MM.1S (cell line): ENCODE measurements around the gene ADD1.

Experiments used
- DNase-seq: peaks from one replicate; pipeline ENCODE4 v3.0.0-alpha.2; 2015
- H2AFZ ChIP-seq: fragments of 300-600 bp; sonication (generic); 2 replicates; pipeline ENCODE4 v1.6.0; 2016; ENCODE audit warnings: antibody characterized with exemption, low read length
- H3F3A ChIP-seq: fragments of 300-600 bp; sonication (generic); 2 replicates; pipeline ENCODE4 v1.6.1; 2016; ENCODE audit warnings: mild to moderate bottlenecking, antibody characterized with exemption, low read length, moderate library complexity, mixed read lengths; ENCODE audit not compliant: insufficient read depth
- H3K27ac ChIP-seq: fragments of 300-600 bp; sonication (generic); 2 replicates; pipeline ENCODE4 v1.5.1; 2016; ENCODE audit warnings: mild to moderate bottlenecking, low read length
- H3K27me3 ChIP-seq: fragments of 300-600 bp; sonication (generic); replicated peaks from 2 replicates; pipeline ENCODE4 v1.6.0; 2016; ENCODE audit warnings: low read length; ENCODE audit not compliant: insufficient read depth
- H3K36me3 ChIP-seq: fragments of 300-600 bp; sonication (generic); replicated peaks from 2 replicates; pipeline ENCODE4 v1.6.1; 2016; ENCODE audit warnings: mild to moderate bottlenecking, low read length, mixed read lengths; ENCODE audit not compliant: insufficient read depth
- H3K4me1 ChIP-seq: fragments of 300-600 bp; sonication (generic); 2 replicates; pipeline ENCODE4 v1.6.1; 2016; ENCODE audit warnings: low read length, mixed read lengths
- H3K4me2 ChIP-seq: fragments of 300-600 bp; sonication (generic); 2 replicates; pipeline ENCODE4 v1.6.0; 2016; ENCODE audit warnings: low read depth, low read length
- H3K4me3 ChIP-seq: fragments of 300-600 bp; sonication (generic); 2 replicates; pipeline ENCODE4 v1.5.1; 2016; ENCODE audit warnings: low read length, mixed read lengths
- H3K79me2 ChIP-seq: fragments of 300-600 bp; sonication (generic); 2 replicates; pipeline ENCODE4 v1.6.1; 2016; ENCODE audit warnings: mixed run types, low read length, mixed read lengths
- H3K9ac ChIP-seq: fragments of 300-600 bp; sonication (generic); 2 replicates; pipeline ENCODE4 v1.6.1; 2016; ENCODE audit warnings: low read length, mixed read lengths
- H3K9me2 ChIP-seq: fragments of 300-600 bp; sonication (generic); replicated peaks from 2 replicates; pipeline ENCODE4 v1.6.1; 2016; ENCODE audit warnings: mild to moderate bottlenecking, low read length, mixed read lengths; ENCODE audit not compliant: insufficient read depth
- H3K9me3 ChIP-seq: fragments of 300-600 bp; sonication (generic); replicated peaks from 2 replicates; pipeline ENCODE4 v1.6.1; 2016; ENCODE audit warnings: mild to moderate bottlenecking, low read length, mixed read lengths; ENCODE audit not compliant: insufficient read depth
- H4K20me1 ChIP-seq: fragments of 300-600 bp; sonication (generic); 2 replicates; pipeline ENCODE4 v1.6.1; 2016; ENCODE audit warnings: mild to moderate bottlenecking, low read length, moderate library complexity, mixed read lengths; ENCODE audit not compliant: insufficient read depth
- CTCF ChIP-seq: fragments of 300-600 bp; sonication (generic); IDR thresholded peaks from 2 replicates; pipeline ENCODE4 v1.5.1; 2016; ENCODE audit warnings: antibody characterized with exemption, low read length, mixed read lengths
- EZH2 ChIP-seq: fragments of 300-600 bp; sonication (generic); optimal IDR thresholded peaks from 2 replicates; pipeline ENCODE3; 2017; ENCODE audit warnings: low read depth, mild to moderate bottlenecking, antibody characterized with exemption, low read length, mixed read lengths
- EZH2phosphoT487 ChIP-seq: fragments of 300-600 bp; sonication (generic); IDR thresholded peaks from 2 replicates; pipeline ENCODE4 v1.6.1; 2018; ENCODE audit warnings: antibody characterized with exemption, low read length

The ADD1 gene

GRCh38 chr4:2831611-2832308, 11.9 kb upstream of the ADD1 start:
- H3K4me2 ChIP-seq, result no peak overlapping the region
- no peak overlapping the region for H3K9ac ChIP-seq

GRCh38 chr4:2832309-2832980, 11.2 kb upstream of the ADD1 start:
- H4K20me1 ChIP-seq, result no peaks in the 10 kb centered on the region
- TF ChIP-seq CTCF (no peak), EZH2 (no peak), EZH2phosphoT487 (no peak)
- no peaks in the 10 kb centered on the region for H3K9me2 ChIP-seq
- H3F3A ChIP-seq, result no peaks in the 10 kb centered on the region
- no peak overlapping the region for H2AFZ ChIP-seq
- no peaks in the 10 kb centered on the region for H3K4me1 ChIP-seq
- H3K36me3 ChIP-seq, result no peaks in the 10 kb centered on the region
- no peaks in the 10 kb centered on the region for H3K9me3 ChIP-seq
- H3K27me3 ChIP-seq, result no peaks in the 10 kb centered on the region
- no peak overlapping the region for H3K4me2 ChIP-seq
- no peak overlapping the region for H3K4me3 ChIP-seq
- H3K9ac ChIP-seq, result no peak overlapping the region
- no peak overlapping the region for H3K27ac ChIP-seq
- no peak for DNase-seq
- no peaks in the 10 kb centered on the region for H3K79me2 ChIP-seq

More at GRCh38 chr4:2831611-2832308, 11.9 kb upstream of the ADD1 start:
- H3K27ac ChIP-seq, result no peak overlapping the region
- no peaks in the 10 kb centered on the region for H3F3A ChIP-seq
- H3K4me3 ChIP-seq, result no peak overlapping the region
- H3K27me3 ChIP-seq, result no peaks in the 10 kb centered on the region
- DNase-seq, result no peak
- TF ChIP-seq EZH2phosphoT487 (no peak), EZH2 (no peak), CTCF (no peak)
- no peaks in the 10 kb centered on the region for H3K9me3 ChIP-seq
- H3K36me3 ChIP-seq, result no peaks in the 10 kb centered on the region
- H4K20me1 ChIP-seq, result no peaks in the 10 kb centered on the region
- H3K9me2 ChIP-seq, result no peaks in the 10 kb centered on the region
- H3K4me1 ChIP-seq, result no peaks in the 10 kb centered on the region
- no peak overlapping the region for H2AFZ ChIP-seq
- H3K79me2 ChIP-seq, result no peaks in the 10 kb centered on the region

GRCh38 chr4:2832981-2833670, 10.5 kb upstream of the ADD1 start:
- no peaks in the 10 kb centered on the region for H4K20me1 ChIP-seq
- H3K9me2 ChIP-seq, result no peaks in the 10 kb centered on the region
- H3K27ac ChIP-seq, result no peak overlapping the region
- H3K79me2 ChIP-seq, result no peaks in the 10 kb centered on the region
- no peak overlapping the region for H3K9ac ChIP-seq
- no peaks in the 10 kb centered on the region for H3K4me1 ChIP-seq
- no peaks in the 10 kb centered on the region for H3K9me3 ChIP-seq
- no peaks in the 10 kb centered on the region for H3F3A ChIP-seq
- H3K36me3 ChIP-seq, result no peaks in the 10 kb centered on the region
- TF ChIP-seq CTCF, result no peak
- no peak for TF ChIP-seq EZH2
- TF ChIP-seq EZH2phosphoT487, result no peak
- no peak overlapping the region for H3K4me3 ChIP-seq
- no peak for DNase-seq
- H3K4me2 ChIP-seq, result no peak overlapping the region
- no peak overlapping the region for H2AFZ ChIP-seq
- no peaks in the 10 kb centered on the region for H3K27me3 ChIP-seq
